ENCODE measurements around the gene BORCS8.
A peak's percentile ranks its signal among the peaks of the same experiment; 100 is the strongest.
"Not testable (repeated sequence)": the region's sequence is repeated elsewhere in the genome, so short reads cannot be mapped to it uniquely, and the experiment has no call there.

BORCS8 gene

GRCh38 chr19:19147344-19147743, 44.6 kb downstream of the BORCS8 start:
- no peak for DNase-seq

GRCh38 chr19:19146865-19147264, 45.1 kb downstream of the BORCS8 start:
- DNase-seq, result no peak

- DNase-seq, result no peak
Measured at GRCh38 chr19:19145684-19146608, 46.0 kb downstream of the BORCS8 start.

GRCh38 chr19:19145281-19145680, 46.7 kb downstream of the BORCS8 start:
- DNase-seq, result no peak

GRCh38 chr19:19142347-19142746, 49.6 kb downstream of the BORCS8 start:
- DNase-seq, result no peak

GRCh38 chr19:19140476-19140875, 51.5 kb downstream of the BORCS8 start:
- no peak for DNase-seq

GRCh38 chr19:19139876-19140229, 52.1 kb downstream of the BORCS8 start:
- no peak for DNase-seq

GRCh38 chr19:19138109-19138981, 53.6 kb downstream of the BORCS8 start, which contains the start of gene TMEM161A:
TSS of gene TMEM161A (minus strand) at chr19:19138478. CDS start at chr19:19138428, 50 bp downstream.
- peak; percentile 100 for DNase-seq

GRCh38 chr19:19137556-19138108, 54.3 kb downstream of the BORCS8 start:
- no peak for DNase-seq

- DNase-seq, result not testable (repeated sequence)
Measured at GRCh38 chr19:19135713-19136112, 56.2 kb downstream of the BORCS8 start.

- DNase-seq, result no peak
Measured at GRCh38 chr19:19134687-19135158, 57.2 kb downstream of the BORCS8 start.

GRCh38 chr19:19133985-19134384, 58.0 kb downstream of the BORCS8 start:
- DNase-seq, result no peak

GRCh38 chr19:19132912-19133311, 59.0 kb downstream of the BORCS8 start:
- no peak for DNase-seq

- no peak for DNase-seq
Measured at GRCh38 chr19:19131989-19132388, 60.0 kb downstream of the BORCS8 start.

Measured in HCEC 1CT (cell line).